Fibroblast of lung (primary cell): ENCODE measurements around the gene ATP2B2.

Source experiments
- CTCF ChIP-seq, 2 donors: IDR thresholded peaks in 1 of 2; conservative IDR thresholded peaks in 1 of 2; 1 replicate in 1 of 2; 2 replicates in 1 of 2; pipeline ENCODE4 v1.5.1; 2011 to 2012; ENCODE audit warnings: low read length in 2 of 2, control low read depth in 1 of 2, inconsistent platforms in 1 of 2, low read depth in 1 of 2, mild to moderate bottlenecking in 1 of 2
- EZH2 ChIP-seq: IDR thresholded peaks from 2 replicates; pipeline ENCODE4 v1.5.1; 2012; ENCODE audit warnings: low read length, control low read depth, mild to moderate bottlenecking; ENCODE audit errors: missing control alignments

GRCh38 chr3:10423171-10423882, 82.1 kb downstream of the ATP2B2 start:
- TF ChIP-seq EZH2 (no peak), CTCF (conservative IDR thresholded peaks at IDR 0.05 in 1 of 2, IDR thresholded peaks at IDR 0.05 in 1 of 2; ENCODE audit: low read depth in 1 of 2, low read length in 2 of 2) (no peak)
